KMS-11 (cell line): ENCODE measurements around the gene MYO1H.

Source experiments
- H2AFZ ChIP-seq: fragments of 200-600 bp; sonication (generic); 2 replicates; pipeline ENCODE4 v1.6.1; 2016; ENCODE audit warnings: antibody characterized with exemption, mixed run types, low read depth
- H3K27ac ChIP-seq: fragments of 200-600 bp; sonication (generic); 2 replicates; pipeline ENCODE4 v1.6.1; 2016; ENCODE audit warnings: mild to moderate bottlenecking, mixed run types
- H3K27me3 ChIP-seq: fragments of 200-600 bp; sonication (generic); 2 replicates; pipeline ENCODE4 v1.6.1; 2017; ENCODE audit warnings: mild to moderate bottlenecking, low read depth, mixed run types, moderate library complexity; ENCODE audit not compliant: insufficient read depth
- H3K36me3 ChIP-seq: fragments of 200-600 bp; sonication (generic); 2 replicates; pipeline ENCODE4 v1.6.1; 2017; ENCODE audit warnings: mild to moderate bottlenecking, mixed run types; ENCODE audit not compliant: insufficient read depth
- H3K4me1 ChIP-seq: fragments of 200-600 bp; sonication (generic); 2 replicates; pipeline ENCODE4 v1.6.1; 2016; ENCODE audit warnings: mild to moderate bottlenecking, low read depth, mixed run types; ENCODE audit not compliant: poor library complexity, severe bottlenecking
- H3K4me2 ChIP-seq: fragments of 200-600 bp; sonication (generic); 2 replicates; pipeline ENCODE4 v1.7.0; 2016; ENCODE audit warnings: mild to moderate bottlenecking, mixed run types
- H3K4me3 ChIP-seq: fragments of 200-600 bp; sonication (generic); IDR thresholded peaks from 2 replicates; pipeline ENCODE4 v1.6.1; 2017; ENCODE audit warnings: low read depth, low read length, mixed read lengths; ENCODE audit not compliant: insufficient read depth
- H3K79me2 ChIP-seq: fragments of 200-600 bp; sonication (generic); 2 replicates; pipeline ENCODE4 v1.6.1; 2016; ENCODE audit warnings: low read depth, mixed run types; ENCODE audit not compliant: insufficient read depth
- H3K9ac ChIP-seq: fragments of 200-600 bp; sonication (generic); 2 replicates; pipeline ENCODE4 v1.6.1; 2016; ENCODE audit warnings: mild to moderate bottlenecking, mixed run types
- H4K20me1 ChIP-seq: fragments of 200-600 bp; sonication (generic); 2 replicates; pipeline ENCODE4 v1.6.1; 2016; ENCODE audit warnings: mild to moderate bottlenecking, mixed run types; ENCODE audit not compliant: insufficient read depth
- TF ChIP-seq, protein P1 (sequence below): fragments of 200-600 bp; sonication (generic); conservative IDR thresholded peaks from 2 replicates; pipeline ENCODE4 v1.6.1; 2017; ENCODE audit warnings: low read depth, mild to moderate bottlenecking, antibody characterized with exemption, low read length, moderate library complexity, mixed read lengths

MYO1H gene

GRCh38 chr12:109433618-109434017 lies 85.9 kb downstream of the MYO1H start:
- no peaks in the 10 kb centered on the region for H3K27me3 ChIP-seq
- H3K79me2 ChIP-seq, result no peaks in the 10 kb centered on the region
- no peak overlapping the region for H3K27ac ChIP-seq
- H4K20me1 ChIP-seq, result no peaks in the 10 kb centered on the region
- no peak overlapping the region for H3K4me2 ChIP-seq
- no peak overlapping the region for H3K9ac ChIP-seq
- no peak overlapping the region for H3K4me3 ChIP-seq
- no peak overlapping the region for H2AFZ ChIP-seq
- no peaks in the 10 kb centered on the region for H3K4me1 ChIP-seq
- H3K36me3 ChIP-seq, result no peaks in the 10 kb centered on the region
- TF ChIP-seq, protein P1, sequence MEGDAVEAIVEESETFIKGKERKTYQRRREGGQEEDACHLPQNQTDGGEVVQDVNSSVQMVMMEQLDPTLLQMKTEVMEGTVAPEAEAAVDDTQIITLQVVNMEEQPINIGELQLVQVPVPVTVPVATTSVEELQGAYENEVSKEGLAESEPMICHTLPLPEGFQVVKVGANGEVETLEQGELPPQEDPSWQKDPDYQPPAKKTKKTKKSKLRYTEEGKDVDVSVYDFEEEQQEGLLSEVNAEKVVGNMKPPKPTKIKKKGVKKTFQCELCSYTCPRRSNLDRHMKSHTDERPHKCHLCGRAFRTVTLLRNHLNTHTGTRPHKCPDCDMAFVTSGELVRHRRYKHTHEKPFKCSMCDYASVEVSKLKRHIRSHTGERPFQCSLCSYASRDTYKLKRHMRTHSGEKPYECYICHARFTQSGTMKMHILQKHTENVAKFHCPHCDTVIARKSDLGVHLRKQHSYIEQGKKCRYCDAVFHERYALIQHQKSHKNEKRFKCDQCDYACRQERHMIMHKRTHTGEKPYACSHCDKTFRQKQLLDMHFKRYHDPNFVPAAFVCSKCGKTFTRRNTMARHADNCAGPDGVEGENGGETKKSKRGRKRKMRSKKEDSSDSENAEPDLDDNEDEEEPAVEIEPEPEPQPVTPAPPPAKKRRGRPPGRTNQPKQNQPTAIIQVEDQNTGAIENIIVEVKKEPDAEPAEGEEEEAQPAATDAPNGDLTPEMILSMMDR, result no peak

- Histone ChIP-seq H3K4me1 (no peaks in the 10 kb centered on the region), H3K36me3 (no peaks in the 10 kb centered on the region), H3K4me3 (no peak overlapping the region), H3K9ac (no peak overlapping the region), H3K4me2 (no peak overlapping the region), H2AFZ (no peak overlapping the region), H3K27ac (no peak overlapping the region), H4K20me1 (no peaks in the 10 kb centered on the region), H3K27me3 (no peaks in the 10 kb centered on the region), H3K79me2 (no peaks in the 10 kb centered on the region)
- TF ChIP-seq, protein P1, result no peak
Measured at GRCh38 chr12:109434582-109434981, 86.9 kb downstream of the MYO1H start.

DNA sequence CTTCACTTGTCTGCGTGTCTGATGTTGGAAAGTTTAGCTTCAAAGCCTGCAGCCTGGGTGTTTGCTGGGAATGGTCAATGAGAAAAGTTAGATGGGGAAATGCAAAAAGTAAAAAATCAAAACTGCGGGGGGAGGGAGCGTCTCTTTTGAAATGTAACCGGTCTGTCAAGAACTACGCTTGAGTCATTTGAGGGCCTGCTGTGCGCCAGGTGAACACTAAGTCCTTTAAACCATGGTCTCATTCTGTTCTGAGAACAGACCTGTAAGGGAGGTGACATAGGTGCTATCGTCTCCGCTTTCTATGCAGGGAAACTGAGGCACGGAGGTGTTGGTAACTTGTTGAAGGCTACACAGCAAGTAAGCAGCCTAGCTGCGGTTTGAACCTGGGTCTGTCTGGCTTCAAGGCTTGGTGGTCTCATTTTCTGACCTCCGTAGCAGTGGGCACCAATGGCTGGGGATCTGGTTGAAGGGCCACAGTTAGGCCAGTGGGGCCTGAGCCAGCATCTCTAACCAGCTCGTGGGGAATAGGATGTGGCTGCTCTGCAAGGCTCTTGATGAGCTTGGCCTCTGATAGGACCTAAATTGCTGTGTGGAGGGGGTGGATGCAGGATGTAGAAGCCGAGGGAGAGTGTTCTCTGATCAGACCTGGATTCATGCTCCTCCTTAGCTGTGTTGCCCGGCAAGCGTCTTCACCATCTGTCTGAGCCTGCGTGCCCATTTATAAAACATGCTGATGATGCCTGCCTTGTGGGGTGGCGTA lies 87.9 kb downstream of the MYO1H start:
- Histone ChIP-seq H3K4me3 (no peak overlapping the region), H3K27ac (no peak overlapping the region), H3K9ac (no peak overlapping the region), H3K4me1 (no peaks in the 10 kb centered on the region), H4K20me1 (no peaks in the 10 kb centered on the region), H3K79me2 (no peaks in the 10 kb centered on the region), H3K36me3 (no peaks in the 10 kb centered on the region), H3K4me2 (no peak overlapping the region), H3K27me3 (no peaks in the 10 kb centered on the region), H2AFZ (no peak overlapping the region)
- TF ChIP-seq, protein P1, result no peak

DNA sequence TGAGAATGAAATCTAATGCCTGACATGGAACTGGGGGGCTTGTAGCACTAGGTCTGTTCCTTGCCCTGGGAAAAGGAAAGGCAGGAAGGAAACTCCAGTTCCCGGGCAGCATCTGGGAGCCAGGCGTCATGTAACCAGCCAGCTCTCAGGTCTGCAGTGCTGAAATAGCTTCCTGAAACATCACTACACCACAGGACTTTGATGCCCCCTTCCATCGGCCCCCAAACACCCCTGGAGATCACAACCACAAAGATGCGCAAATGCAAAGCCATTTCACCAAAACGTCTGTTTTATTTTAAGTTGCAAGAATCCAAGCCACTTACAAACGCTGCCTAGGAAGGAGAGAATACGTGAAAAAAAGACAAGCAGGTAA lies 88.5 kb downstream of the MYO1H start:
- Histone ChIP-seq H4K20me1 (no peaks in the 10 kb centered on the region), H3K4me1 (no peaks in the 10 kb centered on the region), H3K4me2 (no peak overlapping the region), H2AFZ (no peak overlapping the region), H3K36me3 (no peaks in the 10 kb centered on the region), H3K27ac (no peak overlapping the region), H3K9ac (no peak overlapping the region), H3K4me3 (no peak overlapping the region), H3K79me2 (no peaks in the 10 kb centered on the region), H3K27me3 (no peaks in the 10 kb centered on the region)
- TF ChIP-seq, protein P1, result no peak
